22Rv1 (cell line): ENCODE data around the gene SPEF1.

Source experiments
- ZFX ChIP-seq: fragments of 450-650 bp; IDR thresholded peaks from 2 replicates; pipeline ENCODE4 v1.6.1; 2017; ENCODE audit warnings: antibody characterized with exemption, borderline replicate concordance
- TF ChIP-seq, protein P1 (sequence below): fragments of 450-650 bp; IDR thresholded peaks from 2 replicates; pipeline ENCODE4 v1.5.1; 2017; ENCODE audit warnings: mild to moderate bottlenecking

DNA sequence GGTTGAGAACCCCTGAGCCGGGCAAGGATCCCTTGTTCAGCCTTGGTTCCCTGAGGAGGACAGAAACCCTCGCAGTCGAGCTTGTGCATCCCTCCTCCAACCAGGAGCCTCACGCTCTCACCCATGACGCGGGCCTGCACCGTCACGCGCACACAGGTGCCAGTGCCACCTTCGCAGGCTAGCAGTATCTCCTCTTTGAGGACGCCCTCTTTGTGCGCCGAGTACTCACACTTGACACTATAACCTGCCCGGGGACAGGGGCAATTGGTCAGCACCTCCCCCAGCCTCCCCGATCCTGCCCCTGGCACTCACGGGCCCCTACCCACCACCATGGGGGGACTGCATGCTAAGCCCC lies 27.0 kb downstream of the SPEF1 start:
- TF ChIP-seq, protein P1, sequence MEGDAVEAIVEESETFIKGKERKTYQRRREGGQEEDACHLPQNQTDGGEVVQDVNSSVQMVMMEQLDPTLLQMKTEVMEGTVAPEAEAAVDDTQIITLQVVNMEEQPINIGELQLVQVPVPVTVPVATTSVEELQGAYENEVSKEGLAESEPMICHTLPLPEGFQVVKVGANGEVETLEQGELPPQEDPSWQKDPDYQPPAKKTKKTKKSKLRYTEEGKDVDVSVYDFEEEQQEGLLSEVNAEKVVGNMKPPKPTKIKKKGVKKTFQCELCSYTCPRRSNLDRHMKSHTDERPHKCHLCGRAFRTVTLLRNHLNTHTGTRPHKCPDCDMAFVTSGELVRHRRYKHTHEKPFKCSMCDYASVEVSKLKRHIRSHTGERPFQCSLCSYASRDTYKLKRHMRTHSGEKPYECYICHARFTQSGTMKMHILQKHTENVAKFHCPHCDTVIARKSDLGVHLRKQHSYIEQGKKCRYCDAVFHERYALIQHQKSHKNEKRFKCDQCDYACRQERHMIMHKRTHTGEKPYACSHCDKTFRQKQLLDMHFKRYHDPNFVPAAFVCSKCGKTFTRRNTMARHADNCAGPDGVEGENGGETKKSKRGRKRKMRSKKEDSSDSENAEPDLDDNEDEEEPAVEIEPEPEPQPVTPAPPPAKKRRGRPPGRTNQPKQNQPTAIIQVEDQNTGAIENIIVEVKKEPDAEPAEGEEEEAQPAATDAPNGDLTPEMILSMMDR, result no peak
- no peak for TF ChIP-seq ZFX
